Bronchial epithelial cell (primary cell): Measurements from ENCODE around the gene IL17B. TPM values are rescaled to one million over a fixed set of nuclear protein-coding genes. Genes with fewer than 3 reads are reported as not detected.
A peak's percentile ranks its signal among the peaks of the same experiment; 100 is the strongest.

Experiments
- DNase-seq: peaks from one replicate; pipeline ENCODE4 v3.0.0-alpha.2; 2010; ENCODE audit warnings: low read depth
- FAIRE-seq: peaks from 2 replicates; lab custom pipeline; 2011; peaks lifted over from hg19 to GRCh38; lab: Jason Lieb, UNC
- H3K27me3 ChIP-seq: 2 replicates; pipeline ENCODE4 v1.5.1; 2011; ENCODE audit warnings: low read length; ENCODE audit not compliant: control insufficient read depth, insufficient read depth
- H3K36me3 ChIP-seq: 2 replicates; pipeline ENCODE4 v1.5.1; 2011; ENCODE audit warnings: low read length; ENCODE audit not compliant: control insufficient read depth, insufficient read depth
- H3K4me3 ChIP-seq: 2 replicates; pipeline ENCODE4 v1.5.1; 2011; ENCODE audit warnings: mild to moderate bottlenecking, low read depth, low read length, control low read depth
- total RNA-seq: library from RNA; depleted of rRNA; stranded (reverse); fragments of >200 nt; gene quantifications from 2 replicates; pipeline ENCODE4 v1.2.1, GENCODE V29; 2014
- TF ChIP-seq, protein P1 (sequence below): IDR thresholded peaks from 2 replicates; pipeline ENCODE4 v1.5.1; 2011; ENCODE audit warnings: mild to moderate bottlenecking, moderate library complexity, low read length, control low read depth, inconsistent platforms; ENCODE audit not compliant: insufficient read depth, severe bottlenecking

Gene IL17B
- total RNA-seq, 1 donor from 2014 or later, result not detected

- Histone ChIP-seq H3K4me3 (no peak overlapping the region), H3K27me3 (no peaks in the 10 kb centered on the region), H3K36me3 (no peaks in the 10 kb centered on the region)
- no peak for DNase-seq
- no peak for FAIRE-seq
- TF ChIP-seq, protein P1, sequence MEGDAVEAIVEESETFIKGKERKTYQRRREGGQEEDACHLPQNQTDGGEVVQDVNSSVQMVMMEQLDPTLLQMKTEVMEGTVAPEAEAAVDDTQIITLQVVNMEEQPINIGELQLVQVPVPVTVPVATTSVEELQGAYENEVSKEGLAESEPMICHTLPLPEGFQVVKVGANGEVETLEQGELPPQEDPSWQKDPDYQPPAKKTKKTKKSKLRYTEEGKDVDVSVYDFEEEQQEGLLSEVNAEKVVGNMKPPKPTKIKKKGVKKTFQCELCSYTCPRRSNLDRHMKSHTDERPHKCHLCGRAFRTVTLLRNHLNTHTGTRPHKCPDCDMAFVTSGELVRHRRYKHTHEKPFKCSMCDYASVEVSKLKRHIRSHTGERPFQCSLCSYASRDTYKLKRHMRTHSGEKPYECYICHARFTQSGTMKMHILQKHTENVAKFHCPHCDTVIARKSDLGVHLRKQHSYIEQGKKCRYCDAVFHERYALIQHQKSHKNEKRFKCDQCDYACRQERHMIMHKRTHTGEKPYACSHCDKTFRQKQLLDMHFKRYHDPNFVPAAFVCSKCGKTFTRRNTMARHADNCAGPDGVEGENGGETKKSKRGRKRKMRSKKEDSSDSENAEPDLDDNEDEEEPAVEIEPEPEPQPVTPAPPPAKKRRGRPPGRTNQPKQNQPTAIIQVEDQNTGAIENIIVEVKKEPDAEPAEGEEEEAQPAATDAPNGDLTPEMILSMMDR, result no peak
Observed at GRCh38 chr5:149326611-149327010, 52.5 kb downstream of the IL17B start.

GRCh38 chr5:149325894-149326293 lies 53.2 kb downstream of the IL17B start:
- no peak for FAIRE-seq
- Histone ChIP-seq H3K4me3 (no peak overlapping the region), H3K27me3 (no peaks in the 10 kb centered on the region), H3K36me3 (no peaks in the 10 kb centered on the region)
- TF ChIP-seq, protein P1, result no peak
- DNase-seq, result no peak

GRCh38 chr5:149325166-149325735 lies 53.8 kb downstream of the IL17B start:
- peak; percentile 91 for DNase-seq
- TF ChIP-seq, protein P1, result no peak
- H3K27me3 ChIP-seq, result no peaks in the 10 kb centered on the region
- H3K36me3 ChIP-seq, result no peaks in the 10 kb centered on the region
- no peak overlapping the region for H3K4me3 ChIP-seq
- no peak for FAIRE-seq

DNA sequence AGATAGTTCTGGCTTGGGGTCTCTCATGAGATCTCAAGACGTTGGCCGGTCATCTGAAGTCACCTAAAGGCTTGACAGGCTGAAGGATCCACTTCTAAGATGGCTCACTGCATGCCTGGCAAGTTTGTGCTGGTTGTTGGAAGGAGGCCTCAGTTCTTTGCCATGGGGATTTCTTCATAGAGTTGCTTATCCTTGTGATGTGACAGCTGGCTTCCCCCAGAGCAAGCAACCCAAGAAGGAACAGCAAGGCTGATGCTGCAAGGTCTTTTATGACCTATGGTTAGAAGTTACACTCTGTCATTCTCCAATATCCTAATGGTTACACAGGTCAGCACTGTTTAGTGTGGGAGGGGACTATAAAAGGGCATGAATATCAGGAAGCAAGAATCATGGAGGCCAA lies 54.5 kb downstream of the IL17B start:
- DNase-seq, result peak; percentile 26
- Histone ChIP-seq H3K4me3 (no peak overlapping the region), H3K36me3 (no peaks in the 10 kb centered on the region), H3K27me3 (no peaks in the 10 kb centered on the region)
- TF ChIP-seq, protein P1, result no peak
- no peak for FAIRE-seq

Other genes with a start within 250 kb of the IL17B start
- gene ABLIM3, start 237.8 kb downstream of the IL17B start, total RNA-seq, result 3.7 and 7.2 TPM in 2 replicates
- 17.4 and 21.9 TPM in 2 replicates for gene AFAP1L1, start 107.4 kb downstream of the IL17B start, total RNA-seq
- gene GRPEL2, start 33.8 kb downstream of the IL17B start, total RNA-seq, result 35.2 and 43.7 TPM in 2 replicates
- 4.2 and 8.4 TPM in 2 replicates for gene PCYOX1L, start 21.2 kb downstream of the IL17B start, total RNA-seq
- 518 and 682 TPM in 2 replicates for gene CSNK1A1, start 172.1 kb upstream of the IL17B start, total RNA-seq
- gene ARHGEF37, start 202.2 kb upstream of the IL17B start, total RNA-seq, result 9.2 and 29.1 TPM in 2 replicates